ENCODE results near the gene DBNDD1. TPM values are rescaled to one million over a fixed set of nuclear protein-coding genes. Genes with fewer than 3 reads are reported as not detected.

The DBNDD1 gene
- total RNA-seq, 1 experiment from 2014 or later = 32.3 TPM

DNA sequence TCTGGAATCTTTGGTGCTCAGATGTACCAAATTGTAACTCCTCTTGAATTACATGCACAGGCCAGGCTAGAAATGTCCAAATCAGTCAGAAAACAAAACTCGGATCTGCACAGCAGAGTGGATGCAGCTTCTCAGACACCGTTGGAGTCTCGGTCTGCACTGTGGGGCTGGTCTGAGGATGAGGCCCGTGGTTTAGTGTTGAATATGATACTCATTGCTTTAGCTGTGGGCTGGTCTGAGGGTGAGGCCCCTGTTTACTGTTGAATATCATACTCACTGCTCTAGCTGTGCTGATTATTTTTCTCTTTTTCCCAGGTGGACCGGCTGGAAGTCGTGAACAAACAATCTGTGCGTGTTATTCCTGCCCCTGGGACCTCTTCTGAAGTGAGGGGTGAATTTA is 35.0 kb downstream of the DBNDD1 start:
- H3K4me1 ChIP-seq (ENCODE audit: control insufficient read depth, insufficient read depth, low read length) = no peaks in the 10 kb centered on the region
- 0 out of 2 replicates have a peak, but pooled peaks cover 3% of the 10 kb centered on the region for H3K36me3 ChIP-seq (ENCODE audit: control insufficient read depth, insufficient read depth, low read length)
- POLR2A ChIA-PET = no interaction called here
- intact Hi-C loops (cut with micrococcal nuclease; ENCODE audit: unreplicated experiment) = no loop called here
- no TSS peak for BruUV-seq (replicated peaks)
- DNase-seq (ENCODE audit: low read depth, low spot score) (no peak), ATAC-seq (no peak)
- H3K9me3 ChIP-seq (ENCODE audit: control insufficient read depth, insufficient read depth, low read depth, low read length) = no peaks in the 10 kb centered on the region
- TF ChIP-seq, protein P1, sequence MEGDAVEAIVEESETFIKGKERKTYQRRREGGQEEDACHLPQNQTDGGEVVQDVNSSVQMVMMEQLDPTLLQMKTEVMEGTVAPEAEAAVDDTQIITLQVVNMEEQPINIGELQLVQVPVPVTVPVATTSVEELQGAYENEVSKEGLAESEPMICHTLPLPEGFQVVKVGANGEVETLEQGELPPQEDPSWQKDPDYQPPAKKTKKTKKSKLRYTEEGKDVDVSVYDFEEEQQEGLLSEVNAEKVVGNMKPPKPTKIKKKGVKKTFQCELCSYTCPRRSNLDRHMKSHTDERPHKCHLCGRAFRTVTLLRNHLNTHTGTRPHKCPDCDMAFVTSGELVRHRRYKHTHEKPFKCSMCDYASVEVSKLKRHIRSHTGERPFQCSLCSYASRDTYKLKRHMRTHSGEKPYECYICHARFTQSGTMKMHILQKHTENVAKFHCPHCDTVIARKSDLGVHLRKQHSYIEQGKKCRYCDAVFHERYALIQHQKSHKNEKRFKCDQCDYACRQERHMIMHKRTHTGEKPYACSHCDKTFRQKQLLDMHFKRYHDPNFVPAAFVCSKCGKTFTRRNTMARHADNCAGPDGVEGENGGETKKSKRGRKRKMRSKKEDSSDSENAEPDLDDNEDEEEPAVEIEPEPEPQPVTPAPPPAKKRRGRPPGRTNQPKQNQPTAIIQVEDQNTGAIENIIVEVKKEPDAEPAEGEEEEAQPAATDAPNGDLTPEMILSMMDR (IDR thresholded peaks at IDR 0.05) = no peak
- TF ChIP-seq, protein P2, sequence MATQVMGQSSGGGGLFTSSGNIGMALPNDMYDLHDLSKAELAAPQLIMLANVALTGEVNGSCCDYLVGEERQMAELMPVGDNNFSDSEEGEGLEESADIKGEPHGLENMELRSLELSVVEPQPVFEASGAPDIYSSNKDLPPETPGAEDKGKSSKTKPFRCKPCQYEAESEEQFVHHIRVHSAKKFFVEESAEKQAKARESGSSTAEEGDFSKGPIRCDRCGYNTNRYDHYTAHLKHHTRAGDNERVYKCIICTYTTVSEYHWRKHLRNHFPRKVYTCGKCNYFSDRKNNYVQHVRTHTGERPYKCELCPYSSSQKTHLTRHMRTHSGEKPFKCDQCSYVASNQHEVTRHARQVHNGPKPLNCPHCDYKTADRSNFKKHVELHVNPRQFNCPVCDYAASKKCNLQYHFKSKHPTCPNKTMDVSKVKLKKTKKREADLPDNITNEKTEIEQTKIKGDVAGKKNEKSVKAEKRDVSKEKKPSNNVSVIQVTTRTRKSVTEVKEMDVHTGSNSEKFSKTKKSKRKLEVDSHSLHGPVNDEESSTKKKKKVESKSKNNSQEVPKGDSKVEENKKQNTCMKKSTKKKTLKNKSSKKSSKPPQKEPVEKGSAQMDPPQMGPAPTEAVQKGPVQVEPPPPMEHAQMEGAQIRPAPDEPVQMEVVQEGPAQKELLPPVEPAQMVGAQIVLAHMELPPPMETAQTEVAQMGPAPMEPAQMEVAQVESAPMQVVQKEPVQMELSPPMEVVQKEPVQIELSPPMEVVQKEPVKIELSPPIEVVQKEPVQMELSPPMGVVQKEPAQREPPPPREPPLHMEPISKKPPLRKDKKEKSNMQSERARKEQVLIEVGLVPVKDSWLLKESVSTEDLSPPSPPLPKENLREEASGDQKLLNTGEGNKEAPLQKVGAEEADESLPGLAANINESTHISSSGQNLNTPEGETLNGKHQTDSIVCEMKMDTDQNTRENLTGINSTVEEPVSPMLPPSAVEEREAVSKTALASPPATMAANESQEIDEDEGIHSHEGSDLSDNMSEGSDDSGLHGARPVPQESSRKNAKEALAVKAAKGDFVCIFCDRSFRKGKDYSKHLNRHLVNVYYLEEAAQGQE (IDR thresholded peaks at IDR 0.05; ENCODE audit: insufficient read depth in 1 of 2, low read depth in 2 of 2, low read length in 1 of 2) = no peak
- TF ChIP-seq SIN3A (IDR thresholded peaks at IDR 0.05; ENCODE audit: borderline replicate concordance, insufficient read depth, low read depth, low read length) (no peak), POLR2AphosphoS5 (IDR thresholded peaks at IDR 0.05; ENCODE audit: low read depth, low read length) (no peak), TCF7L2 (IDR thresholded peaks at IDR 0.05; ENCODE audit: low read depth, low read length) (no peak)
- CTCF ChIA-PET = no interaction called here
- H3K27me3 ChIP-seq (ENCODE audit: control insufficient read depth, insufficient read depth, low read length) = no peaks in the 10 kb centered on the region
- no peak overlapping the region for H3K27ac ChIP-seq (ENCODE audit: low read length)
- in situ Hi-C loops (cut with HindIII; ENCODE audit: low pct_unique_long_range_greater_than_20kb, low sequenced_read_pairs) = no loop called here
- no peak overlapping the region for H3K4me3 ChIP-seq (ENCODE audit: low read depth in 2 of 2, low read length in 2 of 2)

DNA sequence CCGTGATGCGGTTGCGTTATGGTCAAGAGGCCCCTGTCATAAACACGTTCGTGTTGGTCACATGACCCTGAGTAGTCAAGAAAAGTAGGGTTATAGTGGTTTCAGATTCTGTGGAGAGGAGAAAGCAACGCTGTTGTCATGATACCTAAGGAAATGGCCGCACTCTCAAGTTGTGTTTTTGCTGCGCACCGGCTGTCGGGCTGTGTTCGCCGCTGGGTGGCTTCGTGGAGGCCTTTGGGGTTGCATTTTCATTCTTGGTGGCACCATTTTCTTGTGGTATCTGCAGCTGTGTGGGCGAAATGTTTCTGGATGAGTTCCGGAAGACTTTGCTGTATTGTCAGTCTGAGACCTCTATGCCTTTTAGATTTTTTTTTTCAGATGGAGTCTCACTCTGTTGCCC is 35.7 kb downstream of the DBNDD1 start:
- BruUV-seq (replicated peaks) = no TSS peak
- ATAC-seq (no peak), DNase-seq (ENCODE audit: low read depth, low spot score) (no peak)
- 0 out of 2 replicates have a peak, but pooled peaks cover 3% of the 10 kb centered on the region for H3K36me3 ChIP-seq (ENCODE audit: control insufficient read depth, insufficient read depth, low read length)
- no peaks in the 10 kb centered on the region for H3K4me1 ChIP-seq (ENCODE audit: control insufficient read depth, insufficient read depth, low read length)
- H3K27me3 ChIP-seq (ENCODE audit: control insufficient read depth, insufficient read depth, low read length) = no peaks in the 10 kb centered on the region
- no peak overlapping the region for H3K4me3 ChIP-seq (ENCODE audit: low read depth in 2 of 2, low read length in 2 of 2)
- intact Hi-C loops (cut with micrococcal nuclease; ENCODE audit: unreplicated experiment) (no loop called here), in situ Hi-C loops (cut with HindIII; ENCODE audit: low pct_unique_long_range_greater_than_20kb, low sequenced_read_pairs) (no loop called here)
- no peaks in the 10 kb centered on the region for H3K9me3 ChIP-seq (ENCODE audit: control insufficient read depth, insufficient read depth, low read depth, low read length)
- H3K27ac ChIP-seq (ENCODE audit: low read length) = no peak overlapping the region
- TF ChIP-seq, protein P1 (IDR thresholded peaks at IDR 0.05) = no peak
- TF ChIP-seq TCF7L2 (IDR thresholded peaks at IDR 0.05; ENCODE audit: low read depth, low read length) (no peak), SIN3A (IDR thresholded peaks at IDR 0.05; ENCODE audit: borderline replicate concordance, insufficient read depth, low read depth, low read length) (no peak), POLR2AphosphoS5 (IDR thresholded peaks at IDR 0.05; ENCODE audit: low read depth, low read length) (no peak)
- TF ChIP-seq, protein P2 (IDR thresholded peaks at IDR 0.05; ENCODE audit: insufficient read depth in 1 of 2, low read depth in 2 of 2, low read length in 1 of 2) = no peak
- CTCF ChIA-PET = no interaction called here
- POLR2A ChIA-PET = no interaction called here

Data from Panc1 (cell line).